Measurements from ENCODE around the gene ARHGAP15.
A peak's percentile ranks its signal among the peaks of the same experiment; 100 is the strongest.

The ARHGAP15 gene

GRCh38 chr2:143682436-143683055 is 553.3 kb downstream of the ARHGAP15 start:
- Histone ChIP-seq H3K9me3 (ENCODE audit: severe bottlenecking) (no peaks in the 10 kb centered on the region), H3K36me3 (no peaks in the 10 kb centered on the region), H3K4me3 (ENCODE audit: low read depth, low read length) (no peak overlapping the region), H3K27ac (peak overlapping the region; percentile 86), H3K27me3 (ENCODE audit: insufficient read depth, low read depth, severe bottlenecking) (no peaks in the 10 kb centered on the region)
- no peak for DNase-seq
- TF ChIP-seq CTCF (IDR thresholded peaks at IDR 0.05; ENCODE audit: low read depth, low read length), result no peak

GRCh38 chr2:143683977-143684376 is 554.8 kb downstream of the ARHGAP15 start:
- H3K27ac ChIP-seq, result peak overlapping the region; percentile 86
- TF ChIP-seq CTCF (IDR thresholded peaks at IDR 0.05; ENCODE audit: low read depth, low read length), result no peak
- no peaks in the 10 kb centered on the region for H3K27me3 ChIP-seq (ENCODE audit: insufficient read depth, low read depth, severe bottlenecking)
- no peak for DNase-seq
- H3K4me3 ChIP-seq (ENCODE audit: low read depth, low read length), result no peak overlapping the region
- no peaks in the 10 kb centered on the region for H3K9me3 ChIP-seq (ENCODE audit: severe bottlenecking)
- H3K36me3 ChIP-seq, result no peaks in the 10 kb centered on the region

GRCh38 chr2:143684551-143685320 is 555.5 kb downstream of the ARHGAP15 start:
- Histone ChIP-seq H3K9me3 (ENCODE audit: severe bottlenecking) (no peaks in the 10 kb centered on the region), H3K27me3 (ENCODE audit: insufficient read depth, low read depth, severe bottlenecking) (no peaks in the 10 kb centered on the region), H3K36me3 (no peaks in the 10 kb centered on the region), H3K4me3 (ENCODE audit: low read depth, low read length) (peak overlapping the region; percentile 33), H3K27ac (peak overlapping the region; percentile 86)
- TF ChIP-seq CTCF (IDR thresholded peaks at IDR 0.05; ENCODE audit: low read depth, low read length), result no peak
- peak; percentile 68 for DNase-seq

GRCh38 chr2:143685421-143686078 is 556.3 kb downstream of the ARHGAP15 start:
- H3K27me3 ChIP-seq (ENCODE audit: insufficient read depth, low read depth, severe bottlenecking), result no peaks in the 10 kb centered on the region
- peak overlapping the region; percentile 33 for H3K4me3 ChIP-seq (ENCODE audit: low read depth, low read length)
- DNase-seq, result peak; percentile 70
- H3K27ac ChIP-seq, result peak overlapping the region; percentile 86
- H3K36me3 ChIP-seq, result no peaks in the 10 kb centered on the region
- H3K9me3 ChIP-seq (ENCODE audit: severe bottlenecking), result no peaks in the 10 kb centered on the region
- TF ChIP-seq CTCF (IDR thresholded peaks at IDR 0.05; ENCODE audit: low read depth, low read length), result no peak

GRCh38 chr2:143686585-143687164 is 557.5 kb downstream of the ARHGAP15 start:
- H3K27me3 ChIP-seq (ENCODE audit: insufficient read depth, low read depth, severe bottlenecking), result no peaks in the 10 kb centered on the region
- H3K27ac ChIP-seq, result peak overlapping the region; percentile 16; the same call in 1 of the 2 replicates
- no peak for DNase-seq
- 0 out of 2 replicates have a peak, but pooled peaks have one; percentile 18 for TF ChIP-seq CTCF (IDR thresholded peaks at IDR 0.05; ENCODE audit: low read depth, low read length)
- no peaks in the 10 kb centered on the region for H3K36me3 ChIP-seq
- H3K9me3 ChIP-seq (ENCODE audit: severe bottlenecking), result no peaks in the 10 kb centered on the region
- no peak overlapping the region for H3K4me3 ChIP-seq (ENCODE audit: low read depth, low read length)
